HG03060 (cell line): ENCODE data around the gene FBXO2.

Experiments
- ATAC-seq: cut with Tn5 transposase; IDR thresholded peaks from one replicate; pipeline ENCODE4 v1.9.1; 2021; ENCODE audit warnings: low read depth, moderate number of reproducible peaks; ENCODE audit not compliant: unreplicated experiment

The FBXO2 gene

GRCh38 chr1:11602424-11602823 is 51.8 kb downstream of the FBXO2 start:
- ATAC-seq = no peak

- no peak for ATAC-seq
Observed at GRCh38 chr1:11600836-11601235, 53.4 kb downstream of the FBXO2 start.

GRCh38 chr1:11599891-11600576 is 54.2 kb downstream of the FBXO2 start:
- no peak for ATAC-seq

DNA sequence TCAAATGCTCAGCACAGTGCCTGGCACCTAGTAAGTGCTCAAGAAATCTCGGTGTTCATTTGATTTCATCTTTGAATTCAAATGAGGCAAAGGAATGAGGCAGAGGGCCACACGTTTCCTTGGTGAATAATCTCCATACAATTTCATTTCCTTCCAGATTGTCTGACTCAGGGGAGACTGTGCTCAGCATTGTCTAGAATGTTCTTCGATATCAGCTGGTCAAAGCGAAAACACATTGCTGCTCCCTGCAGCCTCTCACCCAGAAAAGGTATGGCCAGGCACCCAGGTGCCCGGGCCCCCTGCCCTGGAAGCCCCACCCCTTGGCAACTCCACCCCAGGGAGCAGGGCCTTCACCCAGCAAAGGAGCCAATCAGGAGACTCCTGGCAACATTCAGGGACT is 55.8 kb downstream of the FBXO2 start:
- no peak for ATAC-seq
